ENCODE measurements around the gene FAU.

FAU gene

GRCh38 chr11:65110354-65110861 lies 11.5 kb downstream of the FAU start:
- FAIRE-seq (no peak), DNase-seq (ENCODE audit: insufficient read length, low spot score) (peak; percentile 83)
- peak; percentile 75 for TF ChIP-seq CTCF (IDR thresholded peaks at IDR 0.05; ENCODE audit: insufficient read depth, missing control alignments)

- no peak for DNase-seq (ENCODE audit: insufficient read length, low spot score)
Measured at GRCh38 chr11:65109231-65110198, 12.4 kb downstream of the FAU start.

GRCh38 chr11:65108469-65109123 lies 13.3 kb downstream of the FAU start:
- FAIRE-seq = no peak
- no peak for TF ChIP-seq CTCF (IDR thresholded peaks at IDR 0.05; ENCODE audit: insufficient read depth, missing control alignments)
- DNase-seq (ENCODE audit: insufficient read length, low spot score) = no peak

More at GRCh38 chr11:65109231-65110198, 12.4 kb downstream of the FAU start:
- FAIRE-seq = no peak
- no peak for TF ChIP-seq CTCF (IDR thresholded peaks at IDR 0.05; ENCODE audit: insufficient read depth, missing control alignments)

GRCh38 chr11:65107751-65108468 lies 14.0 kb downstream of the FAU start:
- TF ChIP-seq CTCF (IDR thresholded peaks at IDR 0.05; ENCODE audit: insufficient read depth, missing control alignments) = no peak
- DNase-seq (ENCODE audit: insufficient read length, low spot score) (no peak), FAIRE-seq (no peak)

GRCh38 chr11:65107078-65107477 lies 14.9 kb downstream of the FAU start:
- TF ChIP-seq CTCF (IDR thresholded peaks at IDR 0.05; ENCODE audit: insufficient read depth, missing control alignments) = no peak
- no peak for DNase-seq (ENCODE audit: insufficient read length, low spot score)
- FAIRE-seq = no peak

GRCh38 chr11:65104628-65105027 lies 17.3 kb downstream of the FAU start:
- FAIRE-seq (no peak), DNase-seq (ENCODE audit: insufficient read length, low spot score) (no peak)
- no peak for TF ChIP-seq CTCF (IDR thresholded peaks at IDR 0.05; ENCODE audit: insufficient read depth, missing control alignments)
